Left ventricle myocardium superior (tissue), 1 donor: ENCODE results near the gene CCDC188. TPM values are rescaled to one million over a fixed set of nuclear protein-coding genes. Genes with fewer than 3 reads are reported as not detected.

Experiments used
- ATAC-seq: fragments of 200-7000 bp; cut with Tn5 transposase; one replicate; pipeline ENCODE4 v1.9.1; 2020; ENCODE audit warnings: mild to moderate bottlenecking, moderate library complexity
- DNase-seq: peaks from one replicate; pipeline ENCODE4 v3.0.0-alpha.2; 2020
- intact Hi-C: fragments of 100-400 bp; cut with micrococcal nuclease; formaldehyde crosslinking; loops from one replicate; pipeline ENCODE4 v1.11.0; 2022
- total RNA-seq: library from RNA; stranded (reverse); fragmentation: NEBNext Ultra II Directional; extraction: Animal tissue kit (Norgen Biotek cat#: 25700); gene quantifications from one replicate; pipeline ENCODE4 v1.2.1, GENCODE V29; 2021
- donor health status: DM: no; HTN: yes; CAD: no; lungs with severe emphysema.

The CCDC188 gene
- total RNA-seq, 1 donor from 2014 or later: 0.27 TPM

- no peak for ATAC-seq
- intact Hi-C loops: no loop called here
- no peak for DNase-seq
Measured at GRCh38 chr22:20127869-20128618, 22.8 kb downstream of the CCDC188 start.

- ATAC-seq: no peak
- no peak for DNase-seq
- intact Hi-C loops: no loop called here
Measured at GRCh38 chr22:20127318-20127868, 23.5 kb downstream of the CCDC188 start.

GRCh38 chr22:20126284-20127029 lies 24.4 kb downstream of the CCDC188 start:
- ATAC-seq (no peak), DNase-seq (no peak)
- intact Hi-C loops: no loop called here

- no peak for DNase-seq
- ATAC-seq: no peak
- intact Hi-C loops: no loop called here
Measured at GRCh38 chr22:20125201-20126174, 25.4 kb downstream of the CCDC188 start.

- DNase-seq (no peak), ATAC-seq (no peak)
- intact Hi-C loops: no loop called here
Measured at GRCh38 chr22:20124083-20124787, 26.6 kb downstream of the CCDC188 start.

- intact Hi-C loops: no loop called here
- DNase-seq (no peak), ATAC-seq (no peak)
Measured at GRCh38 chr22:20123366-20124082, 27.3 kb downstream of the CCDC188 start.

- ATAC-seq (no peak), DNase-seq (peak; percentile 21)
- intact Hi-C loops: no loop called here
Measured at GRCh38 chr22:20121856-20122415, 28.9 kb downstream of the CCDC188 start.

GRCh38 chr22:20118300-20119020 lies 32.4 kb downstream of the CCDC188 start:
- DNase-seq: peak; percentile 18
- no peak for ATAC-seq
- intact Hi-C loops: no loop called here

- DNase-seq (peak; percentile 45), ATAC-seq (no peak)
- intact Hi-C loops: no loop called here
Measured at GRCh38 chr22:20117633-20118299, 33.1 kb downstream of the CCDC188 start.

GRCh38 chr22:20116951-20117632 lies 33.8 kb downstream of the CCDC188 start, which contains the start of gene TRMT2A:
TSS of gene TRMT2A (minus strand) at chr22:20117226. CDS start at chr22:20116906, 320 bp downstream.
- ATAC-seq (peak; percentile 92), DNase-seq (peak; percentile 99)
- intact Hi-C loops: no loop called here

- intact Hi-C loops: no loop called here
- ATAC-seq (peak; percentile 2), DNase-seq (peak; percentile 43)
Measured at GRCh38 chr22:20116376-20116950, 34.4 kb downstream of the CCDC188 start.

- intact Hi-C loops: no loop called here
- DNase-seq (peak; percentile 37), ATAC-seq (no peak)
Measured at GRCh38 chr22:20115691-20116375, 35.0 kb downstream of the CCDC188 start, which contains the start of gene RANBP1. TSS of gene RANBP1 (plus strand) at chr22:20116104. CDS start at chr22:20116185, 81 bp downstream.

- DNase-seq: peak; percentile 30
Measured at GRCh38 chr22:20114506-20115475, 36.1 kb downstream of the CCDC188 start.

More at GRCh38 chr22:20114506-20115475, 36.1 kb downstream of the CCDC188 start:
- intact Hi-C loops: no loop called here
- no peak for ATAC-seq
